ENCODE results near the gene WNT1. TPM values are rescaled to one million over a fixed set of nuclear protein-coding genes. Genes with fewer than 3 reads are reported as not detected.

Gene WNT1
- total RNA-seq, 1 donor from 2014 or later, result not detected

GRCh38 chr12:48954061-48954460 lies 24.1 kb upstream of the WNT1 start:
- H3K4me1 Mint-ChIP-seq (ENCODE audit: unreplicated experiment), result peaks cover 23% of the 10 kb centered on the region
- H3K27me3 Mint-ChIP-seq (ENCODE audit: unreplicated experiment), result no peaks in the 10 kb centered on the region
- peaks cover 2% of the 10 kb centered on the region for H3K36me3 Mint-ChIP-seq (ENCODE audit: unreplicated experiment)
- no peak for TF ChIP-seq CTCF (IDR thresholded peaks at IDR 0.05)
- no peak overlapping the region for H3K4me3 Mint-ChIP-seq (ENCODE audit: unreplicated experiment)
- H3K27ac Mint-ChIP-seq (ENCODE audit: unreplicated experiment), result no peak overlapping the region
- H3K9me3 Mint-ChIP-seq (ENCODE audit: unreplicated experiment), result no peaks in the 10 kb centered on the region
- DNase-seq (ENCODE audit: extremely low spot score, unreplicated experiment), result no peak

- H3K4me3 Mint-ChIP-seq (ENCODE audit: unreplicated experiment), result peak overlapping the region; percentile 55
- peaks cover 3% of the 10 kb centered on the region for H3K27me3 Mint-ChIP-seq (ENCODE audit: unreplicated experiment)
- no peak overlapping the region for H3K27ac Mint-ChIP-seq (ENCODE audit: unreplicated experiment)
- TF ChIP-seq CTCF (IDR thresholded peaks at IDR 0.05), result no peak
- H3K36me3 Mint-ChIP-seq (ENCODE audit: unreplicated experiment), result peaks cover 2% of the 10 kb centered on the region
- DNase-seq (ENCODE audit: extremely low spot score, unreplicated experiment), result no peak
- H3K4me1 Mint-ChIP-seq (ENCODE audit: unreplicated experiment), result peaks cover 23% of the 10 kb centered on the region
- no peaks in the 10 kb centered on the region for H3K9me3 Mint-ChIP-seq (ENCODE audit: unreplicated experiment)
Measured at GRCh38 chr12:48954841-48955501, 23.2 kb upstream of the WNT1 start.

- DNase-seq (ENCODE audit: extremely low spot score, unreplicated experiment), result peak; percentile 95
- no peak for TF ChIP-seq CTCF (IDR thresholded peaks at IDR 0.05)
- Mint-ChIP-seq H3K36me3 (ENCODE audit: unreplicated experiment) (peaks cover 2% of the 10 kb centered on the region), H3K4me3 (ENCODE audit: unreplicated experiment) (peak overlapping the region; percentile 99), H3K9me3 (ENCODE audit: unreplicated experiment) (no peaks in the 10 kb centered on the region), H3K27me3 (ENCODE audit: unreplicated experiment) (peaks cover 11% of the 10 kb centered on the region), H3K4me1 (ENCODE audit: unreplicated experiment) (peaks cover 23% of the 10 kb centered on the region), H3K27ac (ENCODE audit: unreplicated experiment) (peak overlapping the region; percentile 97)
Measured at GRCh38 chr12:48956279-48957140, 21.6 kb upstream of the WNT1 start.

- peaks cover 11% of the 10 kb centered on the region for H3K27me3 Mint-ChIP-seq (ENCODE audit: unreplicated experiment)
- H3K4me3 Mint-ChIP-seq (ENCODE audit: unreplicated experiment), result peak within 1 kb of the TSS; percentile 99
- TF ChIP-seq CTCF (IDR thresholded peaks at IDR 0.05), result no peak
- peaks cover 23% of the 10 kb centered on the region for H3K4me1 Mint-ChIP-seq (ENCODE audit: unreplicated experiment)
- peak; percentile 98 for DNase-seq (ENCODE audit: extremely low spot score, unreplicated experiment)
- peak within 1 kb of the TSS; percentile 97 for H3K27ac Mint-ChIP-seq (ENCODE audit: unreplicated experiment)
- no peaks in the 10 kb centered on the region for H3K9me3 Mint-ChIP-seq (ENCODE audit: unreplicated experiment)
- H3K36me3 Mint-ChIP-seq (ENCODE audit: unreplicated experiment), result peaks cover 2% of the 10 kb centered on the region
Measured at GRCh38 chr12:48957141-48958048, 20.7 kb upstream of the WNT1 start, which contains the start of gene ARF3. Gene ARF3 (minus strand): TSS chr12:48957487. CDS start chr12:48941095, 16,392 bp downstream.

Measured in osteocyte (in vitro differentiated cells).